LNCAP (cell line): Measurements from ENCODE around the gene RHOB.

Experiments
- TF ChIP-seq, protein P1 (sequence below): fragments of 450-650 bp; IDR thresholded peaks from 2 replicates; pipeline ENCODE4 v1.5.1; 2017; ENCODE audit warnings: mild to moderate bottlenecking

RHOB gene

DNA sequence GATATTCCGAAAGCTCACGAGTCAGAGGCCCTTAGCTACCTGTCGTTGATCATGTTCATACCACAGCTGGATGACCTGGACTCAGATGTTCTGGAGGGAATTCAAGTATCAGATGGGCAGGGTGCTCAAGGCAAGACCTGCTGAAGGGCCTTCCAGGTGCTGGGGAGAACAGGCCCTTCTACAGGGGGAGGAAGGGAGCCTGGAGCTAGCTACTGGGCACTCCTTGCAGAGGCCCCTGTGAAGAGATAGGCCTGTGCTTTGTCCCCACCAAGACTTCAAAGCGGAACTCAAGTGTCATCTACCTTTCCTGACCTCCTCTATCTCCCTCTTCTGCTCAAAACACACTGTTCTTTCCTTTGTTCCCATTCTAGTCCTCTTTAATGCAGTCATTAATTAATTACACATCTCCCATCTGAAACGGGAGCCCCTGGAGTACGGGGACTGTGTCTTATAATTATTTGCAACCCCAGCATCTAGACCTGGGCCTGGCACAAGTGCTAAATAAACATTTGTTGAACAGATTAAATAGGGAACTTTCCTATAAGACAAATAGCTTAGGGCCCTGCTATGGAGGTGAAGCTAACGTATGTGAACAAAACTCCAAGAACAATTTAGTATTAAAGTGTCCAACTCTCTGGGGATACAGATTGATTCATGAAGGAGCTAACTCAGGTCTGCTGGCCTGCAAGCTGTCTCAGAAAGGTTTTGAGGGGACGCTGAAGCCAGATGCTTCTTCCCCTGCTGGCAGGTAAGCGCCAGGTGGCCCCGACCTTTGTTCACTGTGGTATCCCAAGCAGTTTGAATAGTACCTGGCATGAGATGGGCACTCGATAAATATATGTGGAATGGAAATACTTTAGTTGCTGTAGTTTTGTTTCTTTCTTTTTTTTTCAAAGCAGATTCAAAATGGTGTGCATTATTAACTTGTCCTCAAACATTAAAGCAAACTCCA is 22.0 kb downstream of the RHOB start:
- TF ChIP-seq, protein P1, sequence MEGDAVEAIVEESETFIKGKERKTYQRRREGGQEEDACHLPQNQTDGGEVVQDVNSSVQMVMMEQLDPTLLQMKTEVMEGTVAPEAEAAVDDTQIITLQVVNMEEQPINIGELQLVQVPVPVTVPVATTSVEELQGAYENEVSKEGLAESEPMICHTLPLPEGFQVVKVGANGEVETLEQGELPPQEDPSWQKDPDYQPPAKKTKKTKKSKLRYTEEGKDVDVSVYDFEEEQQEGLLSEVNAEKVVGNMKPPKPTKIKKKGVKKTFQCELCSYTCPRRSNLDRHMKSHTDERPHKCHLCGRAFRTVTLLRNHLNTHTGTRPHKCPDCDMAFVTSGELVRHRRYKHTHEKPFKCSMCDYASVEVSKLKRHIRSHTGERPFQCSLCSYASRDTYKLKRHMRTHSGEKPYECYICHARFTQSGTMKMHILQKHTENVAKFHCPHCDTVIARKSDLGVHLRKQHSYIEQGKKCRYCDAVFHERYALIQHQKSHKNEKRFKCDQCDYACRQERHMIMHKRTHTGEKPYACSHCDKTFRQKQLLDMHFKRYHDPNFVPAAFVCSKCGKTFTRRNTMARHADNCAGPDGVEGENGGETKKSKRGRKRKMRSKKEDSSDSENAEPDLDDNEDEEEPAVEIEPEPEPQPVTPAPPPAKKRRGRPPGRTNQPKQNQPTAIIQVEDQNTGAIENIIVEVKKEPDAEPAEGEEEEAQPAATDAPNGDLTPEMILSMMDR = no peak

DNA sequence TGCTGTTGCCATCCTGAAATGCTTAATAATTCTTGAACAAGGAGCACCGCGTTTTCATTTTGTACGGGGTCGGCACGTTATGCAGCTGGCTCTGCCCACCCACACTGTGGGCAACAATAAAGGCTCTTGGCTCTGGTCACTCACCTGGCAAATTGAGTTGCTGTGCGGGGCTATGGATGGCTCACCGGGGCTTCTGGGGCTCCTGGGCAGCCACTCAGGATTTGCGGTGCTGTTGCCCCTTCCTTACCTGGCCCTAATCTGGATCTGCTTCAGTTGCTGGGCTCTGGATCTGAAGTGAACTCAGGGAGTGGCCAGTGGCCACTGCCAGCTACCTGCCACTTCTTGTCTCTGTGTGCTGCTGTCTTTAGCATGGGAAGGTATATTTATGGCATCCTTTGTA is 22.7 kb downstream of the RHOB start:
- TF ChIP-seq, protein P1 = no peak

DNA sequence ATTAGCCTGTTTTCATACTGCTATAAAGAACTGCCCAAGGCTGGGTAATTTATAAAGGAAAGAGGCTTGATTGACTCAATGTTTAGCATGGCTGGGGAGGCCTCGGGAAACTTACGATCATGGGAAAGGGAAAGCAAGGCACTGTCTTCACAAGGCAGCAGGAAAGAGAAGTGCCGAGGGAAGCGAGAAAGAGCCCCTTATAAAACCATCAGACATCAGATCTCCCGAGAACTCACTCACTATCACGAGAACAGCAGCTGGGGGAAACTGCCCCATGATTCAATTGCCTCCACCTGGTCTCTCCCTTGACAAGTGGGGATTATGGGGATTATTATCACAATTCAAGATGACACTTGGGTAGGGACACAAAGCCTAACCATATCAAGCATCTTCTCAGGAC is 23.3 kb downstream of the RHOB start:
- TF ChIP-seq, protein P1 = no peak

DNA sequence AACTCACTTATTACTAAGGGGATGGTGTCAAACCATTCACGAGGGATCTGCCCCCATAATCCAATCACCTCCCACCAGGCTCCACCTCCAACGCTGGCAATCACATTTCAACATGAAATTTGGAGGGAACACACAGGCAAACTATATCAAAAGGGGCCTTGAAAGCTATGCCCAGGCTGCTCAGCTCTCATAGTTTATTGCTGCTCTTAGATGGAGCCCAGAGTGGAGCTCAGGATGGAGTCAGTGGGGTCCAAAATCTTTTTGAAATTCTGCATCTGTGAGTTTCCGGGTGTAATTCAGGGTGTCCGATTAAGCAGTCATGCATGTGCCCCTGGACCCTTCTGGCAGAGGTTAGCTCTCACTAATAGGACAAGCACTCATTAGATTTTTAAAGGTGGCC is 24.3 kb downstream of the RHOB start:
- TF ChIP-seq, protein P1 = no peak

DNA sequence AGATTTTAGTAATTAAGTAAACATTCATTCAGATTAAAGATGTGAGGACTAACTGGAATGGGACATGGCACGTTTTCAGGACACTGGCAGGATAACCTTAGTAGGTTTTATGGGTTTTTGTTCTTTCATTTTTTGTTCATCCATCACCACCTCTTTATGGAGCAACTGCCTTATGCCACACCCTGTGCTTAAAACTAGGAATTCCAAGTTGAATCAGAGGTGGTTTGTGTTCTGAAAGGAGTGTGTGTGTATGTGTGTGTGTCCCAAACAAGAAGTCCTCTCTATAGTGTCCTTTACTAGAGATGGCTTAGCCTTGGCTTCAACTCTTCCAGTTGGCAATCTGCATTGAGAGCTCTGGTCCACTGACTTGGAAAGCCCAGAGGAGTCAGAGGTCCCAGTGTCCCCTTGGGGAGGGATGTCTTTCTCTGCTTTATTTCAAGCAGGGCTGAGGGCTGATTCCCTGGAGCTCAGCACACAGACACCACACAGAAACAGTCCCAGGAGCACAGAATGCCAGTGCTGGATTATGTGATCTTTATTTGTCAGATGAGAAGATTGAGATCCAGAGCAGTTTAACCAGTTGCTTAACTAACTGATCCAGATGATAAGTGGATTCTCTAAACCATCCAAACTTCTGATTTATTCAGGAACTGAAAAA is 25.2 kb downstream of the RHOB start:
- TF ChIP-seq, protein P1 = no peak

DNA sequence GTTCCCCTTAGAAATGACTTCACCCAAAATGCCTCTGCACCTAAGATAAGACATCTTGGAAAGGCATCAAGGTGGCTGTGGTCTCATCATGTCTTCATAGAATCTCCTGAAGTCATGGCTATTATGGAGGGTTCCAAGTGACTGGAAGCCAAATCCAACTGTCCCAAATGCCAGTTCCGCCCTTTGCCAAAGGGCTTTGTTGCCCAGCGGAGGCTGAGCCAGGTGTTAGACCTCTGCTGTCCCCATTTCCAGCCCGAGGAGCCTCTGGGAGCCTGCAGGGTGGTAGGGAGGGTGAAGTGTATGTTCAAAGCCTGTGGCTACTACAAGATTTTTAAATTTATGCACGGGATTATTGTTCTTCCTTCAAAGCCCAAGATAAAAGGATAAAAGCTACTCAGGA is 25.7 kb downstream of the RHOB start:
- TF ChIP-seq, protein P1 = no peak

DNA sequence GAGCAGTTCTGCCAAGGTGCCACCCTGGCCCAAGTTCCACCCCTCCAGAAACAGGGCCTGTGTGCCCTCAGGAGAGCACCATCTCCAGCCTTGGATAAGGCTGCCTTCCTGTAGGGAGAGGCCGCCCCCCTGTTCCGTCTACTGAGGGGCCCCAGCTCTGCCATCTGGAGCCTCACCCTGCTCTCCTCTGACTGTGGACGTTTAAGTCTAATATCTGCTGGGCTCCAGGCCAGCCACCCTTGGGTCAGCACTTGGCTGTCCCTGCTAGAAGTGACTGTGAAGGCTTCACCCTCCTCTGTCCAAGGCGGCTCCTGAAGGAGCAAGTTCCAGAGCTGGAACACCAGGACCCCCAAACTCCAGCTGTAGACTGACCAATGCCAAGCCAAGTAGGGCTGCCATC is 26.3 kb downstream of the RHOB start:
- TF ChIP-seq, protein P1 = no peak
